CD4-positive, CD25-positive, alpha-beta regulatory T cell (primary cell): Measurements from ENCODE around the gene SUV39H2. TPM values are rescaled to one million over a fixed set of nuclear protein-coding genes. Genes with fewer than 3 reads are reported as not detected.
"Not testable (repeated sequence)": the region's sequence is repeated elsewhere in the genome, so short reads cannot be mapped to it uniquely, and the experiment has no call there.

ENCODE experiments used
- ATAC-seq, 2 donors: fragments of 150-1000 bp; cut with Tn5 transposase; one replicate each; pipeline ENCODE4 v1.10.0; 2021; ENCODE audit warnings: low read depth in 2 of 2, moderate number of reproducible peaks in 2 of 2, moderate library complexity in 1 of 2
- DNase-seq, 3 donors: peaks; one replicate each; pipeline versions ENCODE4 v3.0.0 to v3.0.0-alpha.2; 2012 to 2022; ENCODE audit warnings: mixed read lengths in 1 of 3
- H3K27ac ChIP-seq: one replicate; pipeline ENCODE4 v1.7.0; 2013; ENCODE audit warnings: mild to moderate bottlenecking, low read length; ENCODE audit not compliant: insufficient read depth, poor library complexity, severe bottlenecking
- H3K27me3 ChIP-seq: one replicate; pipeline ENCODE4 v1.7.0; 2013; ENCODE audit warnings: low read length; ENCODE audit not compliant: control insufficient read depth, insufficient read depth
- H3K36me3 ChIP-seq: one replicate; pipeline ENCODE4 v1.7.0; 2013; ENCODE audit warnings: mild to moderate bottlenecking, low read length, moderate library complexity; ENCODE audit not compliant: control insufficient read depth, insufficient read depth
- H3K4me1 ChIP-seq: 2 replicates; pipeline ENCODE4 v1.7.0; 2013; ENCODE audit warnings: mild to moderate bottlenecking, low read length; ENCODE audit not compliant: insufficient read depth, control insufficient read depth, poor library complexity, severe bottlenecking
- H3K4me3 ChIP-seq: one replicate; pipeline ENCODE4 v1.7.0; 2013; ENCODE audit warnings: low read depth, mild to moderate bottlenecking, low read length, moderate library complexity
- H3K9me3 ChIP-seq, 2 experiments: 1 replicate in 1 of 2; 2 replicates in 1 of 2; pipeline ENCODE4 v1.7.0; 2013; ENCODE audit warnings: low read length in 2 of 2, mild to moderate bottlenecking in 1 of 2, moderate library complexity in 1 of 2; ENCODE audit not compliant: control insufficient read depth in 2 of 2
- H3K27ac Mint-ChIP-seq, 3 donors: one replicate each; pipeline ENCODE4 v1.8.0; 2020 to 2022; ENCODE audit warnings: mild to moderate bottlenecking in 3 of 3, mixed read lengths in 3 of 3, moderate library complexity in 2 of 3
- H3K27me3 Mint-ChIP-seq: one replicate; pipeline ENCODE4 v1.8.0; 2022; ENCODE audit warnings: mild to moderate bottlenecking, mixed read lengths
- H3K36me3 Mint-ChIP-seq: one replicate; pipeline ENCODE4 v1.8.0; 2020; ENCODE audit warnings: mixed read lengths
- H3K4me1 Mint-ChIP-seq, 4 donors: one replicate each; pipeline ENCODE4 v1.8.0; 2020 to 2022; ENCODE audit warnings: mixed read lengths in 4 of 4, mild to moderate bottlenecking in 1 of 4
- H3K4me3 Mint-ChIP-seq, 4 donors: one replicate each; pipeline ENCODE4 v1.8.0; 2020 to 2022; ENCODE audit warnings: mild to moderate bottlenecking in 4 of 4, mixed read lengths in 4 of 4, moderate library complexity in 3 of 4
- H3K9me3 Mint-ChIP-seq, 7 donors: one replicate each; pipeline ENCODE4 v1.8.0; 2020 to 2022; ENCODE audit warnings: mixed read lengths in 7 of 7, mild to moderate bottlenecking in 3 of 7, moderate library complexity in 2 of 7
- polyA plus RNA-seq, 4 donors: library from polyadenylated mRNA; unstranded; fragments of 300-500 nt; fragmentation: Illumina TruSeq; gene quantifications; one replicate each; pipeline ENCODE4 v1.2.3, GENCODE V29; 2021
- total RNA-seq: library from RNA; stranded (reverse); gene quantifications from one replicate; pipeline ENCODE4 v1.2.3, GENCODE V29; 2022

Gene SUV39H2
- total and polyA plus RNA-seq, 5 donors from 2014 or later, result 2.1 to 5.2 (median 4.3) TPM

DNA sequence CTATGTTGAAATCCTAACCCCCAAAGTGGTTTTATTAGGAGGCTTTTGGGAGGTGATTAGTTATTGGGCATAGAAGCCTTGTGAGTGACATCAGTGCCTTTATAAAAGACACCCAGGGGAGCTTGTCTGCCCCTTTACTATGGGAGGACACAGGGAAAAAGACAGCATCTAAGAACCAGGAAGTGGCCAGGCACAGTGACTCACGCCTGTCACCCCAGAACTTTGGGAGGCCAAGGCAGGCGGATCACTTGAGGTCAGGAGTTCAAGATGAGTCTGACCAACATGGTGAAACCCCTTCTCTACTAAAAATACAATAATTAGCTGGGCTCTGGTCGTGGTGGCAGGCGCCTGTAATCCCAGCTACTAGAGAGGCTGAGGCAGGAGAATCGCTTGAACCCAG, 60.3 kb downstream of the SUV39H2 start:
- not testable (repeated sequence) for H3K9me3 Mint-ChIP-seq, H3K4me1 ChIP-seq, H3K27me3 Mint-ChIP-seq, H3K4me3 ChIP-seq, H3K4me3 Mint-ChIP-seq, H3K9me3 ChIP-seq, H3K27ac ChIP-seq, DNase-seq, ATAC-seq, H3K27me3 ChIP-seq
- Mint-ChIP-seq H3K27ac (peak overlapping the region in 1 of 3 donors; percentile 31), H3K4me1 (peaks cover 3 to 19% (median 8%) of the 10 kb centered on the region in 4 donors), H3K36me3 (peaks cover 26% of the 10 kb centered on the region)
- H3K36me3 ChIP-seq, result peaks cover 47% of the 10 kb centered on the region

DNA sequence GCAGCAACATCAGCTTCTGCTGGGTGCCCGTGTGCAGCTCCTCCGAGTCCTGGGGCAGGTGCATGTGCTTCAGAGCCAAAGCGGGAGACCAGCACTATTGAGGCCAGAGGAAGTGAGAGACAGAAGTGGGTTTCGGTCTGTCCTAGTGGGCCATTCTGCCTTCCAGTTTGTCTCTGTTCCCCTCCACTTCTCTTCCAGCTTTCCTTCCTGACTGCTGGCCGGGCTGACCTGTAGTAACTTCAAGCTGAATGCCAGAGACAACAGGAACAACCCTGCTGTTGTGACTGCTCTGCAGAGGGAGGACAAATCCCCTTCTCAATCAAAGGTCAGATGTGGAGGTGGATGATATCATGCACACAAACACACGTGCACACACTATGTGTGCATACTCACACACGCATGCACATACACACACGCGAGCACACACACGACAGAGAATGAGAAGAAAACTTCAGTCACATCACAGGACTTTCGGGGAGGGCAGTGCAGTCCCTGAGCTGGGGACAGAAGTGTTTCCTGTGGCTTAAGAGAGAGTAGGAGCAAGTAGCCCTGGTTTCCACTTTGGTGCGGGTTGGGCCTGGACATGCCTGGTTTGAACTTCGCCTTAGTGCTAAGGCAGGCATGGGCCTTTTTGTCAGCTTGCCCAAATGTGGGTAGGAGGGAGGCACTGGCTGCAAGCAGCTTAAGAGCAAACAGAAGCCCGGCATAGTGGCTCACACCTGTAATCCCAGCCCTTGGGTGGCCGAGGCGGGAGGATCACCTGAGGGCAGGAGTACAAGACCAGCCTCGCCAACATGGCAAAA, 63.7 kb downstream of the SUV39H2 start:
- H3K27me3 ChIP-seq, ATAC-seq, H3K27ac ChIP-seq, H3K9me3 Mint-ChIP-seq, H3K4me3 Mint-ChIP-seq, DNase-seq, H3K27me3 Mint-ChIP-seq, H3K9me3 ChIP-seq, H3K4me1 ChIP-seq, H3K4me3 ChIP-seq: not testable (repeated sequence)
- peaks cover 0 to 25% (median 7%) of the 10 kb centered on the region in 4 donors for H3K4me1 Mint-ChIP-seq
- peak overlapping the region; percentile 54 to 82 (median 78) for H3K27ac Mint-ChIP-seq
- peaks cover 43% of the 10 kb centered on the region for H3K36me3 ChIP-seq
- peaks cover 28% of the 10 kb centered on the region for H3K36me3 Mint-ChIP-seq

DNA sequence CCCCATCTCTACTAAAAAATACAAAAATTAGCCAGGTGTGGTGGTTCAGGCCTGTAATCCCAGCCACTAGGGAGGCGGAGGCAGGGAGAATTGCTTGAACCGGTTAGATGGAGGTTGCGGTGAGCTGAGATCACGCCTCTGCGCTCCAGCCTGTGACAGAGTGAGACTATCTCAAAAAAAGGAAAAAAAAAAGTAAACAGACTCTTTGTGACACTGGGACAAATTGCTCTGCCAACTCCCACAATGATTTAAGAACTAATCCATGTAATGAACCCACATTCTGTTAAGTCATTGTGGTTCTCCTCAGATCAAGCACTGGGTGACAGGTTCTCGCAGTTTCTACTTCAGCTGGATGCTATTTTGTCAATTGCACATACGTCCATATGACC, 64.3 kb downstream of the SUV39H2 start:
- not testable (repeated sequence) for H3K9me3 ChIP-seq, H3K4me3 ChIP-seq, H3K27me3 ChIP-seq, DNase-seq, H3K9me3 Mint-ChIP-seq, H3K4me3 Mint-ChIP-seq, H3K4me1 ChIP-seq, ATAC-seq, H3K27ac ChIP-seq, H3K27me3 Mint-ChIP-seq
- H3K36me3 Mint-ChIP-seq, result peaks cover 26% of the 10 kb centered on the region
- peaks cover 0 to 25% (median 7%) of the 10 kb centered on the region in 4 donors for H3K4me1 Mint-ChIP-seq
- H3K27ac Mint-ChIP-seq, result peak overlapping the region in 1 of 3 donors; percentile 82
- H3K36me3 ChIP-seq, result peaks cover 49% of the 10 kb centered on the region

- no peak overlapping the region for H3K27ac Mint-ChIP-seq
- no peaks in the 10 kb centered on the region for H3K4me1 ChIP-seq
- H3K27me3 ChIP-seq, result no peaks in the 10 kb centered on the region
- H3K27ac ChIP-seq, result no peak overlapping the region
- no peaks in the 10 kb centered on the region for H3K9me3 ChIP-seq
- peaks cover 37% of the 10 kb centered on the region for H3K36me3 Mint-ChIP-seq
- no peak for DNase-seq
- H3K4me3 Mint-ChIP-seq, result no peak overlapping the region
- peaks cover 10 to 38% (median 14%) of the 10 kb centered on the region in 4 donors for H3K4me1 Mint-ChIP-seq
- peaks cover 53% of the 10 kb centered on the region for H3K36me3 ChIP-seq
- H3K27me3 Mint-ChIP-seq, result no peaks in the 10 kb centered on the region
- no peak overlapping the region for H3K4me3 ChIP-seq
- ATAC-seq, result no peak
- no peaks in the 10 kb centered on the region for H3K9me3 Mint-ChIP-seq
These were observed 66.4 kb downstream of the SUV39H2 start for GRCh38 chr10:14945108-14945507.

DNA sequence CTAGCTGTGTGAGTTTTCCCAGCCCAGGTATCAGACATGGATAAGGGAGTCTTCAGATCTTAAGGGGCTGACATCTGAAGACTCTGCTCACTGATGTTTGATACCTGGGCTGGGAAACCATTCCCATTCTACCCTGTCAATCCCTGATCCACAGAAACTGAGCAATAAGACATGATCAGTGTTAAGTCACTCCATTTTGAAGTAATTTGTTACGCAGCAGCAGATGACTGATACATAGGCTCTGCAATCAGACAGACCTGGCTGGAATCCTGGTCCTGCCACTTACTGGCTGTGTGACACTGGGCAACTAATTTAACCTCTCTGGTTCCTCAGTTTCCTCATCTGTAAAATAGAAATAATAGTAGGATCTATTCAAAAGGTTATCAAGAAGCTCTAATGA, 68.6 kb downstream of the SUV39H2 start:
- Mint-ChIP-seq H3K27me3 (no peaks in the 10 kb centered on the region), H3K4me3 (no peak overlapping the region), H3K9me3 (peaks cover 0 to 1% (median 0%) of the 10 kb centered on the region in 7 donors), H3K36me3 (peaks cover 37% of the 10 kb centered on the region), H3K4me1 (peaks cover 19 to 48% (median 25%) of the 10 kb centered on the region in 4 donors), H3K27ac (no peak overlapping the region)
- Histone ChIP-seq H3K27ac (no peak overlapping the region), H3K4me3 (no peak overlapping the region), H3K9me3 (no peaks in the 10 kb centered on the region), H3K36me3 (peaks cover 49% of the 10 kb centered on the region), H3K27me3 (no peaks in the 10 kb centered on the region), H3K4me1 (peaks cover 19% of the 10 kb centered on the region)
- ATAC-seq (no peak), DNase-seq (no peak)

DNA sequence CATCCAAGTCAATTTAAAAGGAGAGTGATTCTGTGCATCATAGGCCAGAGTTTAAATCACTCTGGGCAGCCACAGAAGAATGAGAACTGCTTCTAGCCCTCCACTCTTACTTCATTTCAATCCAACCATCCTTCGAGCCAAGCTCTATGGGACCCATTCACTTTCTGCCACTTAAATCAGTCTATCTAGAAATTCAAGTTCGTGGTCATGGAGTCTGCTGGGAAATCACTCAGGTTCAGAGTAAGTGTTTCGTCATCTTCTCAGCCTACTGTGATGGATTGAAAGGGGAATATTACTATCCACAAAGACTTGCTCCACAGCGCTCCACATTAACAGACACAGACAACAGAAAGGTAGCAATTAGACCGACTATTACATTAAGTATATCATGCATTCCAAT, 70.6 kb downstream of the SUV39H2 start:
- Mint-ChIP-seq H3K4me1 (peaks cover 19 to 54% (median 34%) of the 10 kb centered on the region in 4 donors), H3K9me3 (peaks cover 0 to 1% (median 0%) of the 10 kb centered on the region in 7 donors), H3K4me3 (peak overlapping the region in 1 of 4 donors; percentile 14), H3K27ac (peak overlapping the region in 1 of 3 donors; percentile 1), H3K27me3 (no peaks in the 10 kb centered on the region), H3K36me3 (peaks cover 29% of the 10 kb centered on the region)
- Histone ChIP-seq H3K9me3 (no peaks in the 10 kb centered on the region), H3K4me1 (peaks cover 28% of the 10 kb centered on the region), H3K36me3 (peaks cover 37% of the 10 kb centered on the region), H3K27ac (no peak overlapping the region), H3K4me3 (no peak overlapping the region), H3K27me3 (no peaks in the 10 kb centered on the region)
- no peak for DNase-seq
- no peak for ATAC-seq

GRCh38 chr10:14952851-14953423, 74.3 kb downstream of the SUV39H2 start:
- Histone ChIP-seq H3K4me3 (peak overlapping the region; percentile 87), H3K9me3 (no peaks in the 10 kb centered on the region), H3K36me3 (peaks cover 13% of the 10 kb centered on the region), H3K27me3 (no peaks in the 10 kb centered on the region), H3K4me1 (peaks cover 38% of the 10 kb centered on the region), H3K27ac (peak overlapping the region; percentile 91)
- peaks cover 19 to 77% (median 45%) of the 10 kb centered on the region in 4 donors for H3K4me1 Mint-ChIP-seq
- H3K4me3 Mint-ChIP-seq, result peak overlapping the region; percentile 87 to 98 (median 94)
- H3K9me3 Mint-ChIP-seq, result peaks cover 0 to 1% (median 0%) of the 10 kb centered on the region in 7 donors
- no peak for ATAC-seq
- peak in 1 of 3 donors; percentile 16 for DNase-seq
- H3K27ac Mint-ChIP-seq, result peak overlapping the region; percentile 96 to 97 (median 97)
- peaks cover 16% of the 10 kb centered on the region for H3K36me3 Mint-ChIP-seq
- no peaks in the 10 kb centered on the region for H3K27me3 Mint-ChIP-seq
